K562 (cell line): ENCODE measurements around the gene CCDC27. TPM values are rescaled to one million over a fixed set of nuclear protein-coding genes. Genes with fewer than 3 reads are reported as not detected.

Experiments
- ATAC-seq: fragments of 200-7000 bp; cut with Tn5 transposase; 3 replicates; pipeline ENCODE4 v1.9.1; 2020; ENCODE audit warnings: moderate library complexity
- BruUV-seq: library from RNA; stranded (reverse); fragments of 400-500 nt; replicated peaks from 2 replicates; lab custom pipeline; 2021; lab: Mats Ljungman, UMichigan
- CTCF ChIA-PET: fragments of 300-600 bp; formaldehyde crosslinking; extraction: SDS; loops from one replicate; lab custom pipeline; 2021; ENCODE audit warnings: low intra/inter-chr PET ratio; lab: Yijun Ruan, JAX
- POLR2A ChIA-PET: fragments of 300-600, 350-650 bp; sonication (Branson Sonifier 250); formaldehyde crosslinking; extraction: SDS; loops from one replicate; lab custom pipeline; 2021; ENCODE audit warnings: antibody characterized with exemption, inconsistent platforms; lab: Yijun Ruan, JAX
- DNase-seq, 4 experiments: peaks; one replicate each; pipeline versions ENCODE4 v3.0.0 to v3.0.0-alpha.2; 2011 to 2018; ENCODE audit warnings: low spot score in 3 of 4, mixed read lengths in 3 of 4; ENCODE audit errors: extremely low read depth in 1 of 4
- FAIRE-seq: peaks from 2 replicates; lab custom pipeline; 2011; peaks lifted over from hg19 to GRCh38; lab: Jason Lieb, UNC
- H2AFZ ChIP-seq: 2 replicates; pipeline ENCODE4 v1.6.0; 2011; ENCODE audit warnings: low read depth, low read length, control low read depth, inconsistent platforms
- H3K27ac ChIP-seq: fragments of 200-600 bp; 3 replicates; pipeline ENCODE4 v1.8.0; 2011; ENCODE audit warnings: low read depth, mild to moderate bottlenecking, control low read depth, inconsistent platforms, low read length, moderate library complexity, mixed read lengths; ENCODE audit errors: extremely low read depth
- H3K27me3 ChIP-seq, 2 experiments: fragments of 300-600 bp in 1 of 2; 2 replicates in 1 of 2; 3 replicates in 1 of 2; pipeline versions ENCODE4 v1.6.0 to v1.8.0; 2011; ENCODE audit warnings: inconsistent platforms in 2 of 2, low read length in 2 of 2, mild to moderate bottlenecking in 1 of 2, mixed read lengths in 1 of 2, moderate library complexity in 1 of 2; ENCODE audit not compliant: control insufficient read depth in 2 of 2, insufficient read depth in 2 of 2
- H3K36me3 ChIP-seq: fragments of 300-600 bp; 3 replicates; pipeline ENCODE4 v1.8.0; 2011; ENCODE audit warnings: mild to moderate bottlenecking, low read length, inconsistent platforms; ENCODE audit not compliant: control insufficient read depth, insufficient read depth
- H3K4me1 ChIP-seq, 2 experiments: fragments of 200-600 bp in 1 of 2; replicated peaks in 1 of 2; 2 replicates in 1 of 2; 3 replicates in 1 of 2; pipeline versions ENCODE4 v1.5.1 to v1.8.0; 2011; ENCODE audit warnings: inconsistent platforms in 2 of 2, low read length in 2 of 2, mild to moderate bottlenecking in 1 of 2, mixed read lengths in 1 of 2, moderate library complexity in 1 of 2; ENCODE audit not compliant: control insufficient read depth in 2 of 2, insufficient read depth in 2 of 2
- H3K4me2 ChIP-seq: 2 replicates; pipeline ENCODE4 v1.6.1; 2011; ENCODE audit warnings: low read length, control low read depth, inconsistent platforms, mixed read lengths; ENCODE audit not compliant: insufficient read depth
- H3K4me3 ChIP-seq: fragments of 200-600 bp; sonication (generic), shearing (Covaris generic); 2 replicates; pipeline ENCODE4 v1.5.1; 2016; ENCODE audit warnings: control low read depth, inconsistent platforms
- H3K79me2 ChIP-seq: fragments of 200-600 bp; 3 replicates; pipeline ENCODE4 v1.8.0; 2011; ENCODE audit warnings: low read length, inconsistent platforms; ENCODE audit not compliant: control insufficient read depth, insufficient read depth
- H3K9ac ChIP-seq, 2 experiments: 2 replicates each; pipeline versions ENCODE4 v1.6.0 to v1.6.1; 2011; ENCODE audit warnings: low read depth in 2 of 2, low read length in 2 of 2, control low read depth in 1 of 2, inconsistent platforms in 1 of 2, mild to moderate bottlenecking in 1 of 2, mixed read lengths in 1 of 2; ENCODE audit not compliant: insufficient read depth in 1 of 2
- H3K9me1 ChIP-seq: one replicate; pipeline ENCODE4 v1.6.0; 2011; ENCODE audit warnings: inconsistent platforms, mild to moderate bottlenecking, low read length, moderate library complexity; ENCODE audit not compliant: control insufficient read depth, insufficient read depth
- H3K9me3 ChIP-seq: replicated peaks from 2 replicates; pipeline ENCODE4 v1.5.1; 2011; ENCODE audit warnings: low read depth, low read length, inconsistent platforms; ENCODE audit not compliant: control insufficient read depth, insufficient read depth
- H4K20me1 ChIP-seq: replicated peaks from 2 replicates; pipeline ENCODE4 v1.6.1; 2011; ENCODE audit warnings: low read length, inconsistent platforms, mixed read lengths; ENCODE audit not compliant: control insufficient read depth, insufficient read depth
- ELF2 ChIP-seq: fragments of 250-450 bp; sonication (Bioruptor Pico); IDR thresholded peaks from 2 replicates; pipeline ENCODE4 v1.5.0; 2021; ENCODE audit warnings: mild to moderate bottlenecking
- HDAC2 ChIP-seq: fragments of 450-650 bp; IDR thresholded peaks from 2 replicates; pipeline ENCODE4 v1.6.1; 2016; ENCODE audit warnings: mild to moderate bottlenecking
- MEF2D ChIP-seq: conservative IDR thresholded peaks from 2 replicates; pipeline ENCODE4 v1.6.1; 2016; ENCODE audit warnings: low read depth, missing genetic modification characterization, missing compliant biosample characterization
- PHF20 ChIP-seq: fragments of 450-650 bp; IDR thresholded peaks from 2 replicates; pipeline ENCODE4 v1.6.1; 2018; ENCODE audit not compliant: partially characterized antibody
- SP2 ChIP-seq: IDR thresholded peaks from 2 replicates; pipeline ENCODE4 v1.6.1; 2011; ENCODE audit warnings: mild to moderate bottlenecking, low read depth, low read length, moderate library complexity; ENCODE audit not compliant: poor library complexity, severe bottlenecking; ENCODE audit errors: extremely low read depth
- ZNF551 ChIP-seq: fragments of 250-450 bp; sonication (Bioruptor Pico); IDR thresholded peaks from 2 replicates; pipeline ENCODE4 v1.5.0; 2021; ENCODE audit warnings: mild to moderate bottlenecking, moderate library complexity
- ZNF668 ChIP-seq: fragments of 250-450 bp; sonication (Bioruptor Pico); IDR thresholded peaks from 2 replicates; pipeline ENCODE4 v1.8.0; 2022; ENCODE audit warnings: mild to moderate bottlenecking, inconsistent platforms
- WGBS: fragments of 100-300 bp; shearing (Covaris generic); methylation state at CpG from one replicate; pipeline ENCODE4 v1.1.6; 2016; ENCODE audit warnings: low coverage, mixed read lengths; ENCODE audit not compliant: insufficient coverage; ENCODE audit errors: missing lambda C conversion rate; 5-methylcytosine and 5-hydroxymethylcytosine counted together
- in situ Hi-C: fragments of 300-500 bp; cut with MboI; formaldehyde crosslinking; loops from 4 replicates; pipeline ENCODE4 v1.15.0; 2018; ENCODE audit warnings: inconsistent platforms, mixed read lengths
- intact Hi-C: fragments of 100-400 bp; cut with micrococcal nuclease; formaldehyde crosslinking; loops from 2 replicates; pipeline ENCODE4 v1.14.2; 2022
- polyA plus RNA-seq, 8 experiments: library from polyadenylated mRNA; depleted of rRNA in 4 of 8; stranded (reverse) in 5 of 8; unstranded in 3 of 8; fragments of >200 nt; fragmentation: Nextera tagmentation in 2 of 8; fragmentation: Illumina TruSeq in 1 of 8; extraction: Ambion mirVana in 2 of 8; extraction: Trizol in 1 of 8; gene quantifications; 2 replicates each; pipeline versions ENCODE4 v1.2.1 to v1.2.3, GENCODE V29; 2011 to 2014; ENCODE audit warnings: inconsistent platforms in 1 of 8, missing spikeins in 1 of 8
- total RNA-seq, 7 experiments: library from RNA; depleted of rRNA in 6 of 7; stranded (reverse); fragments of >200 nt in 6 of 7; fragmentation: Illumina TruSeq in 2 of 7; extraction: Trizol in 2 of 7; gene quantifications; 2 replicates each; pipeline versions ENCODE4 v1.2.1 to v1.2.3, GENCODE V29; 2011 to 2021; ENCODE audit warnings: low replicate concordance in 1 of 7
- TF ChIP-seq, protein P1 (sequence below): fragments of 250-450 bp; sonication (Bioruptor Pico); IDR thresholded peaks from 2 replicates; pipeline ENCODE4 v1.4.0; 2020; ENCODE audit warnings: mild to moderate bottlenecking, moderate library complexity

Gene CCDC27
- total and polyA plus RNA-seq, 9 of the 15 experiments (the other 6 are each of a cell fraction or from before 2014, with no cell fraction given), result 0.01 to 0.04 TPM; not detected in 7

DNA sequence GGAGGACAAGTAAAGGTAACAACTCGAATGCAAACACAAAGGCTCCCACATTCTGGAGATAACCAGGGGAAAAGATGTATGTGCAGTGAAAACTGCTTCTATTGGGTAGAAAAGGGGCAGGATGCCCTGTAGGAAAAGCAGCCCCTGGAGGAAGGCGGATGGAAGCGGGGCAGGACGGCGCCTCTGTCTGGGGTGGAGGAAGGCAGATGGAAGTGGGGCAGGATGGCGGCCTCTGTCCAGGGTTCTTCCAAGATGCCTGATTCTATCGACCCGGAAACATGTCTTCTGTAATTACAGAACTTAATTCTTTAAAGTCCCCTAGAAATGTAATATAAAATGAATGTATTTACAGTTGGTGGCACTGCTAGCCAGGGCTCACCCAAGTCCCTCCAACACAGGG is 68.1 kb downstream of the CCDC27 start:
- no peak for FAIRE-seq
- intact Hi-C loops (no loop called here), in situ Hi-C loops (no loop called here)
- ChIA-PET CTCF (no interaction called here), POLR2A (interaction anchor here (0.5 to 1.6 kb wide), 2 partner anchors 9 to 45 kb away, joined by 3 to 4 read pairs; no protein-coding TSS in a partner anchor)
- no peaks in the 10 kb centered on the region for H3K9me3 ChIP-seq
- H4K20me1 ChIP-seq, result no peaks in the 10 kb centered on the region
- H3K27me3 ChIP-seq, result no peaks in the 10 kb centered on the region
- H3K9me1 ChIP-seq, result peaks cover 7% of the 10 kb centered on the region
- DNase-seq, result no peak
- no peak overlapping the region; a peak in 1 of 4 replicates for H3K9ac ChIP-seq
- H3K27ac ChIP-seq, result no peak overlapping the region
- peaks cover 7 to 34% of the 10 kb centered on the region in 2 experiments; a peak in 4 of 5 replicates for H3K4me1 ChIP-seq
- no TSS peak for BruUV-seq
- H3K79me2 ChIP-seq, result no peaks in the 10 kb centered on the region
- no peak overlapping the region for H3K4me2 ChIP-seq
- no peak overlapping the region for H2AFZ ChIP-seq
- ATAC-seq, result no peak
- H3K36me3 ChIP-seq, result peaks cover 48% of the 10 kb centered on the region; the same call in 2 of the 3 replicates
- WGBS, result 87% methylated on average over 8 of the region's 8 CpGs
- no peak overlapping the region for H3K4me3 ChIP-seq
- no peak for TF ChIP-seq ZNF668 (CRISPR knock-in tag)
- no peak for TF ChIP-seq PHF20
- no peak for TF ChIP-seq HDAC2
- TF ChIP-seq, protein P1, sequence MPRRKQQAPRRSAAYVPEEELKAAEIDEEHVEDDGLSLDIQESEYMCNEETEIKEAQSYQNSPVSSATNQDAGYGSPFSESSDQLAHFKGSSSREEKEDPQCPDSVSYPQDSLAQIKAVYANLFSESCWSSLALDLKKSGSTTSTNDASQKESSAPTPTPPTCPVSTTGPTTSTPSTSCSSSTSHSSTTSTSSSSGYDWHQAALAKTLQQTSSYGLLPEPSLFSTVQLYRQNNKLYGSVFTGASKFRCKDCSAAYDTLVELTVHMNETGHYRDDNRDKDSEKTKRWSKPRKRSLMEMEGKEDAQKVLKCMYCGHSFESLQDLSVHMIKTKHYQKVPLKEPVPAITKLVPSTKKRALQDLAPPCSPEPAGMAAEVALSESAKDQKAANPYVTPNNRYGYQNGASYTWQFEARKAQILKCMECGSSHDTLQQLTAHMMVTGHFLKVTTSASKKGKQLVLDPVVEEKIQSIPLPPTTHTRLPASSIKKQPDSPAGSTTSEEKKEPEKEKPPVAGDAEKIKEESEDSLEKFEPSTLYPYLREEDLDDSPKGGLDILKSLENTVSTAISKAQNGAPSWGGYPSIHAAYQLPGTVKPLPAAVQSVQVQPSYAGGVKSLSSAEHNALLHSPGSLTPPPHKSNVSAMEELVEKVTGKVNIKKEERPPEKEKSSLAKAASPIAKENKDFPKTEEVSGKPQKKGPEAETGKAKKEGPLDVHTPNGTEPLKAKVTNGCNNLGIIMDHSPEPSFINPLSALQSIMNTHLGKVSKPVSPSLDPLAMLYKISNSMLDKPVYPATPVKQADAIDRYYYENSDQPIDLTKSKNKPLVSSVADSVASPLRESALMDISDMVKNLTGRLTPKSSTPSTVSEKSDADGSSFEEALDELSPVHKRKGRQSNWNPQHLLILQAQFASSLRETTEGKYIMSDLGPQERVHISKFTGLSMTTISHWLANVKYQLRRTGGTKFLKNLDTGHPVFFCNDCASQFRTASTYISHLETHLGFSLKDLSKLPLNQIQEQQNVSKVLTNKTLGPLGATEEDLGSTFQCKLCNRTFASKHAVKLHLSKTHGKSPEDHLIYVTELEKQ (CRISPR knock-in tag), result no peak
- TF ChIP-seq ELF2 (CRISPR knock-in tag), result no peak
- TF ChIP-seq ZNF551, result no peak
- TF ChIP-seq MEF2D (tag), result no peak
- TF ChIP-seq SP2, result no peak
